ENCODE data around the gene PNPLA3. TPM values are rescaled to one million over a fixed set of nuclear protein-coding genes. Genes with fewer than 3 reads are reported as not detected.
A peak's percentile ranks its signal among the peaks of the same experiment; 100 is the strongest.

PNPLA3 gene, protein sequence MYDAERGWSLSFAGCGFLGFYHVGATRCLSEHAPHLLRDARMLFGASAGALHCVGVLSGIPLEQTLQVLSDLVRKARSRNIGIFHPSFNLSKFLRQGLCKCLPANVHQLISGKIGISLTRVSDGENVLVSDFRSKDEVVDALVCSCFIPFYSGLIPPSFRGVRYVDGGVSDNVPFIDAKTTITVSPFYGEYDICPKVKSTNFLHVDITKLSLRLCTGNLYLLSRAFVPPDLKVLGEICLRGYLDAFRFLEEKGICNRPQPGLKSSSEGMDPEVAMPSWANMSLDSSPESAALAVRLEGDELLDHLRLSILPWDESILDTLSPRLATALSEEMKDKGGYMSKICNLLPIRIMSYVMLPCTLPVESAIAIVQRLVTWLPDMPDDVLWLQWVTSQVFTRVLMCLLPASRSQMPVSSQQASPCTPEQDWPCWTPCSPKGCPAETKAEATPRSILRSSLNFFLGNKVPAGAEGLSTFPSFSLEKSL
- total RNA-seq: under 1 TPM; 0.14 to 0.47 TPM

DNA sequence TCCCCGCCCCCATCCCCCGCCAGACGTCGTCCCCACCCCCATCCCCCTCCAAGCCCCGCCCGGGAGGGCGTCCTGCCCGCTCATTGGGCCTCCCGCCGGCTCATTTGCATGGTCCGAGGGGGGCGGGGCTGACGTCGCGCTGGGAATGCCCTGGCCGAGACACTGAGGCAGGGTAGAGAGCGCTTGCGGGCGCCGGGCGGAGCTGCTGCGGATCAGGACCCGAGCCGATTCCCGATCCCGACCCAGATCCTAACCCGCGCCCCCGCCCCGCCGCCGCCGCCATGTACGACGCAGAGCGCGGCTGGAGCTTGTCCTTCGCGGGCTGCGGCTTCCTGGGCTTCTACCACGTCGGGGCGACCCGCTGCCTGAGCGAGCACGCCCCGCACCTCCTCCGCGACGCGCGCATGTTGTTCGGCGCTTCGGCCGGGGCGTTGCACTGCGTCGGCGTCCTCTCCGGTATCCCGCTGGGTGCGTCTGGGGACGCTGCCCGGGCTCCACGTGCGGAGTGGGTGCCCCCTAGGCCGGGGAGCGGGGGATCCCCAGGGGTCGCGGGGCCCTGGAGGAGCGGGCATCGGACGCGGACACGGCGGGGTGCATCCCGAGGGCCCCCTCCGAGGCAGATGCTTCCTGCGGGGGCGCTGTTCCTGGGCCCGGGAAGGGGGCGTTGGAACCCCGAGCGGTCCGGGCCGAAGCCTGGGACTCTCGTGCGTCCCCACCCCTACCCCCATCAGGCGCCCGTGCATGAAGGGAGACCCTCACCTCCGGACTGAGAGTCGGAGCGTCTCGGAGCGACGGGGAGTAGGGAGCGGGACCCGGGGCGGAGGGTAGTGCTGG lies at the start of gene PNPLA3:
Gene PNPLA3 (plus strand): TSS at position 175 of the 834 bp plus-strand sequence. CDS start 107 bp downstream, at position 282.
- Mint-ChIP-seq H3K4me3 (peak within 1 kb of the TSS; percentile 74), H3K27me3 (peaks cover 5 to 7% of the 10 kb centered on the region in 2 donors), H3K36me3 (no peaks in the 10 kb centered on the region), H3K27ac (peak within 1 kb of the TSS in 1 of 2 donors; percentile 34), H3K4me1 (ENCODE audit: low read depth in 2 of 2) (peaks cover 4 to 6% of the 10 kb centered on the region in 2 donors), H3K9me3 (no peaks in the 10 kb centered on the region)
- DNase-seq (ENCODE audit: low spot score) (peak; percentile 88), ATAC-seq (peak; percentile 95 to 96)

DNA sequence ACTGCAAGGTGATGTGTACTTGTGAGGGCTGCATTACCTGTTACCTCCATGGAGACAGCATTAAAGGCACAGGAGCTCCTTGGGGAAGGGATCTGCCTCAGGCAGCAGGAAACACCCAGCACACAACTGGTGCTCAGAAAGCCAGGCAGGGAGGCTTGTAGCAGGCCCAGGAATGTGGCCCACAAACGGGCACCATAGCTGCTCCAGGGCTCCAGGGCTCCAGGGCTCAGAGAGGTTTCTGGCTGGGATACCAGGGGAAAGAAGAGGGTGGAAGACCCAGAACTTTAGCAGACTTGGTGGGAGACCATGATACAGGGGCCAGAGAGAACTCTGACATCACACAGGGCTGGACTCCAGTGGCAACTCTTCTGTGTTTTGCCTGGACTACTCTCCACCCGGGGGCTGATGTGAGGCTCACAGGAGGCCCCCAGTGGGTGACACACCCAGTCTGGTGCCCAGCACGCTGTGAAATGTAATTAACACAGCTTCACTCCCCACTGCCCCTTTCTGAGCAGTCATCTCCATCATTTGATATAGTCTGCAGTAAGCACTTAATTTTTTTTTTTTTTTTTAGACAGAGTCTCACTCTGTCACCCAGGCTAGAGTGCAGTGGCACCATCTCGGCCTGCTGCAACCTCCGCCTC lies 46.6 kb upstream of the PNPLA3 start:
- H3K4me1 Mint-ChIP-seq (ENCODE audit: low read depth in 2 of 2): no peaks in the 10 kb centered on the region
- H3K36me3 Mint-ChIP-seq: no peaks in the 10 kb centered on the region
- H3K9me3 Mint-ChIP-seq: no peaks in the 10 kb centered on the region
- H3K4me3 Mint-ChIP-seq: no peak overlapping the region
- H3K27me3 Mint-ChIP-seq: peaks cover 15 to 30% of the 10 kb centered on the region in 2 donors
- no peak overlapping the region for H3K27ac Mint-ChIP-seq
- ATAC-seq (no peak), DNase-seq (ENCODE audit: low spot score) (no peak)

DNA sequence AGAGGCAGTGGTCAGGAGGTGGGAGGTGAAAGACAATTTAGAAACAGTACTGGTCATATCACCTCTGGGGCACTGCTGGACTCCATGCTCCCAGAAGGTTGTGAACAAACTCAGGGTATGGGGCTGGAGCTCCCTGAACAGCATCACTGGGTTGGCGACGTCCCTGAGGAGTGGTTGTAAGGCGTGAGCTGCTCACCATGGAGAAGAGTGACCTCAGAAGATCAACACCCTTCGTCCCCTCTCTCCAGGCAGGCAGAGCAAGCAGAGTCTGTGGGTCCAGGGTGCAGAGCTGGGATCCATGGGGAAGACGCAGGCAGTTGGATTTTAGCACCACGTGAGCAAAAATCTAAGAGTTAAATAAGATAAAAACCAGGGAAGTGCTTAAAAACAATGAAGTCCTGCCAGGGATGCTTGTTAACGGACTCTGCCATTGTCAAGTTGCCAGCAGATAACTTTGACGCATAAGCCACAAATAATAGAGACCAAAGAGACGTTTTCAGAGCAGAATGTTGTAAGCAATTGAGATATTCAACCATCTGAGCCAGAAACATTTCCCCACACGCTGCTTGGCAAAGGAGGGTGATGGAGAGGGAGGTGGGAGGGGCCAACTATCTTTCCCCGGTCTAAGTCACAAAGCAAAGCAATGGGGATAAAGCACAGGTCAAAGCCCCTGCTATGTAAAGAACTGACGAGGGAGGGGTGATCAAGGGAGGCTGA lies 45.4 kb upstream of the PNPLA3 start:
- Mint-ChIP-seq H3K4me1 (ENCODE audit: low read depth in 2 of 2) (peaks cover 6 to 8% of the 10 kb centered on the region in 2 donors), H3K27ac (no peak overlapping the region), H3K9me3 (no peaks in the 10 kb centered on the region), H3K4me3 (no peak overlapping the region), H3K27me3 (peaks cover 18 to 23% of the 10 kb centered on the region in 2 donors), H3K36me3 (no peaks in the 10 kb centered on the region)
- ATAC-seq (no peak), DNase-seq (ENCODE audit: low spot score) (no peak)

DNA sequence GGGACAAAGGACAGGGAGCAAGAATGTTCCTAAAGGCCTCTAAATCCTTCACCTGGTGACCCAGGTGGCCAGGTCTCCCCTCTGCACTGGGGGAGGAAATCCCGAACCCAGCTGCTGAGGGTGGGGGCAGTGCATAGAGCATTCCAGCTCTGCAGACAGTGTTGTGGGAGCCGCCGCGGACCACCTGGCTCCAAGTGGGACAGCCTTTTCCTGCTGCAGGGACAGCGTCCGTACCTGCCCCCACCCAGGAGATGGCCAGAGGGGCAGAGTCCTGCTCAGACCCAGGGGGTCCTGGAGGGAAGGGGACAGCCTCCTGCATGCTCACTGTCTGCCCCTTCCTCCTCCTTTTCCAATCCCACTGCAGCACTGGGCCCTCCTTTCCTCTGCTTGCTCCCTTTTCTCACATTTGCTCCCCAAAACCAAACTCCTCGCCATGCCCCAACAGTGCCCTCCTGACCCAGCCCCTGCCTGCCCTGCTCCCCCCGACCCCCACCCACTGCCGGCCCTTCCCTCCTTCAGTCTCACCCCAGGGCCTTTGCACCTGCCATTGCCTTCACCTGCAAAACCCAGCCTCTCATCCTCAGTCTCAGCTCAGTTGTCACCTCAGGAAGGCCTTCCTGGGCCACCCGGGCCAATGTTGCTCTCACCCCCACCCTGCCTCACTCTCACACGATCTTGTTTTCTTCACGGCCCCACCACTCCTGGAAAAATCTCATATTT lies 44.6 kb upstream of the PNPLA3 start:
- Mint-ChIP-seq H3K4me3 (no peak overlapping the region), H3K4me1 (ENCODE audit: low read depth in 2 of 2) (peaks cover 6 to 13% of the 10 kb centered on the region in 2 donors), H3K27me3 (peaks cover 12 to 17% of the 10 kb centered on the region in 2 donors), H3K27ac (no peak overlapping the region), H3K36me3 (no peaks in the 10 kb centered on the region), H3K9me3 (no peaks in the 10 kb centered on the region)
- ATAC-seq: no peak
- DNase-seq (ENCODE audit: low spot score): no peak

DNA sequence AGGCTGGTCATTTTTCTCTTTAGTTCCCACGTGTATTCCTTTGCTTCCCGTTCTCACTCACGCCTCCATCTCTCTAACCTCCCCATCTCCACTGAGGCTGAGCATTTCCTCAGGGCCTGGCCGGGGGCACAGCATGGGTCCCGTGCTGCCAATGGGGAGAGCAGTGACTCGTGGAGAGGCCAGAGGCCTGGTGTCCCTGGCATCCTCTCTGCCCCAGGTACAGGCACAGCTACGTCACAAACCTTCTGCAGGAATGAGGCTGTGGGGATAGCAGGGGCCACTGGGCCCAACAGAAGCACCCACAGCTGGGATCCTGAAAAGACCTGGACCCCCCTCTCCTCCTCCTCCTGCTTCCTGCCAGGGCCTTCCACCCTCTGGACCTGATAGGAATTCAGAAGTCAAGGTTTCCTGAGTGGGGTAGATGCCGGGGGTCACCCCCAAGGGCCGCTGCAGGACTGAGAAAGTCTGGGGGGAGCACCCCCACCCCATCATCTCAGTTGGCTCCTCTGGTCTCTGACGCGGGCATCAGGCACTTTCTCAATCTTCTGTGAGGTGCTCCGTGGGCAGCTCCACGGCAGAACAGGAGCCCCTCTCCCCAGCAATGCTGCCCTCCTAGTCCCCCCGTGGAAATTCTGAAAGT lies 43.6 kb upstream of the PNPLA3 start:
- ATAC-seq: no peak
- H3K36me3 Mint-ChIP-seq: no peaks in the 10 kb centered on the region

DNA sequence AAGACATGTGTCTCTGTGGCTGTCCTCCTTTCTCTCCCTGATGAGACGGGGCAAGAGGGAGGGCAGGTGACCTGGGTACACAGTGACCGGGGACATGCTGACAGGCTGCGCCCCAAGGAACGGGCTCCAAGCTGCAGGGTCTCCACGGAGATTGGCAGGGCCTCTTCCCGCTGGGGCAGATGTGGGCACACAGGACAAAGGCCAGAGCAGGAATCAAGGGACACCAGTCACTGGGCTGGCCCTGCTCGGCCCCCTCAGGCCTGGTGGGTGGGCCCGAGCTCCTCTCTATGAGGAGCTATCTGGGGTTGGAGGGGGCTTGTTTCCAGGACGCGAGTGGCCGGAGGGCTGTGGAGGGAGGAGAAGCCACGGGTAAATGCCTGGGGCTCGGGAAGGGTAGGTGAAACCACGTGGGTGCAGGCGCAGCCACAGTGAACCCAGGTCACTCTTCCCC lies 43.0 kb upstream of the PNPLA3 start:
- Mint-ChIP-seq H3K27ac (no peak overlapping the region), H3K4me1 (ENCODE audit: low read depth in 2 of 2) (peaks cover 15 to 24% of the 10 kb centered on the region in 2 donors), H3K4me3 (no peak overlapping the region), H3K36me3 (no peaks in the 10 kb centered on the region), H3K27me3 (peaks cover 10 to 15% of the 10 kb centered on the region in 2 donors), H3K9me3 (no peaks in the 10 kb centered on the region)
- DNase-seq (ENCODE audit: low spot score) (no peak), ATAC-seq (no peak)

More for the DNA sequence above, 43.6 kb upstream of the PNPLA3 start:
- H3K4me3 Mint-ChIP-seq: no peak overlapping the region
- DNase-seq (ENCODE audit: low spot score): no peak
- no peak overlapping the region for H3K27ac Mint-ChIP-seq
- peaks cover 8 to 15% of the 10 kb centered on the region in 2 donors for H3K27me3 Mint-ChIP-seq
- peaks cover 15 to 19% of the 10 kb centered on the region in 2 donors for H3K4me1 Mint-ChIP-seq (ENCODE audit: low read depth in 2 of 2)
- no peaks in the 10 kb centered on the region for H3K9me3 Mint-ChIP-seq

DNA sequence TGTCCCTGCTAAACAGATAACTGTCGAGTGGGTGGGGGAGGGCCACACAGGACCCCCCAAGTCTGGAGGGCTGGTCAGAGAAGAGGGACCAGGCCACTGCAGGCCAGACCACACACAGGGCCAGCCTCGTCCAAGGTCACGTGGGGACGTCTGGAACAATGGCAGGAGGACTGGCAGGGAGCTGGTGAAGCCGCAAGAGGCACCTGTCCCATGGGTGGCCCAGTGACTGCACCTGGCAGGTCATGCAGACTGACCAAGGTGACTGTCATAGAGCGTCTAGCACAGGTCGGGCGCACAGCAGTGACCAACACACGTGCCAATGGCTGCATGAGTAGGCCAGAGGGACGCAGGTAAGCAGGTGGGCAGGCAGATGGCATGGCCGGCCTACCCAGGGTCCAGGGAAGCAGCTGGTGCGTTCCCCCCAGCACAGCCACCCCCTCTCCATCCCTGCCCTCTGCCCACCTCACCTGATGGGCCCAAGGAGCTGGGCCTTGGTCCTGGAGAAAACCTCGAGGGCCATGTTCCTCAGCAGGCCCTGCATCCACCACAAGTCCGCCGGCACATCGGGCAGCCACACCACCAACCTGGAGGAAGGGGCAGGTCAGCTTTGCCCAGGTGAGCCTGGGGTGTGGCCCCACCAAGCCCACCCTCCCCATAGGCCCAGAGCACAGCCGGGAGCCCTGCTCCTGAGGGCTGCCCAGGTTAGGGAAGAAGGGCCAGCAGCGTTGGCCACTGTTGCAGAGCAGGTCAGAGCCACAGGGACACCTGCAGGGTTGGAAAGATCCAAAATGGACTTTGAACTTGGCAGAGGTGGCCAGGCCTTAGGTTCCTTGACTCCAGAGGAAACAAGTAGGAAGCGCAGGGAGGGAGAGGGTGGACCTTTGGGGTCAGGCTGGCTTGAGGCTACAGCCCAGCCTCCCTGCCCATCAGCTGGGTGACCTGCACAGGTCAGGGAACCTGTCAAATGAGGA lies 42.2 kb upstream of the PNPLA3 start:
- H3K4me3 Mint-ChIP-seq: no peak overlapping the region
- H3K36me3 Mint-ChIP-seq: no peaks in the 10 kb centered on the region
- no peak overlapping the region for H3K27ac Mint-ChIP-seq
- no peak for DNase-seq (ENCODE audit: low spot score)
- H3K4me1 Mint-ChIP-seq (ENCODE audit: low read depth in 2 of 2): peaks cover 15 to 25% of the 10 kb centered on the region in 2 donors
- peaks cover 10 to 15% of the 10 kb centered on the region in 2 donors for H3K27me3 Mint-ChIP-seq
- no peaks in the 10 kb centered on the region for H3K9me3 Mint-ChIP-seq
- no peak for ATAC-seq

DNA sequence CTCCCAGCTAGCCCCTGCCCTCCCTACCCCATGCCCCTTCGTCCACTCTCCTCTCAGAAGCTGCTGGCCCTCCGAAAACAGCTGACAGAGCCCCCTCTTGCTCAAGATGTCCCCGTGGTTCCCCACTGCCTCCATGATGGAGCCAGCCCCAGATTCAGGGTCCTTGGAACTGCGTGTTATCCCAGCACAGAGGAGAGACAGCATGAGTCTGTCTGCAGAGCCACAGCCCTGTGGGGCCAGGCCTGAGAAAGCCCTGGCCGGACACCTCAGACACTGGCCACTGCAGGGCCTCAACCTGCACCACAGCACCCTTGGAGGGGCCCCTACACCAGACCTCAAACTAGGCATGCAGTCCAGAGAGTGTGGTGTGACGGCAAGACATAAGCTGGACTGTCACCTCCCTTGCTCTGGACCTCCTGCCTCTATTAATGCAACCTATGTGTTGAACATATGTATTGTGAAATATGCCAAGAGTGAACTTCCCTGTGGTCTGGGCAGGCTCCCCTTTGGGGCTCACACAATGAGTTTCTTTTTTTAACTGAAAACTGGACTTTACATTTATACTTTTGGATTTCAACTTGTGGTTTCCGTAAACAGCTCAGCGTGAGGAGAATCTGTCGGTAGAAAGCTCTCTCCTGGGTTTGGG lies 41.4 kb upstream of the PNPLA3 start:
- no peak overlapping the region for H3K4me3 Mint-ChIP-seq
- ATAC-seq (no peak), DNase-seq (ENCODE audit: low spot score) (no peak)
- H3K27ac Mint-ChIP-seq: no peak overlapping the region
- H3K9me3 Mint-ChIP-seq: no peaks in the 10 kb centered on the region
- no peaks in the 10 kb centered on the region for H3K36me3 Mint-ChIP-seq
- peaks cover 10 to 23% of the 10 kb centered on the region in 2 donors for H3K27me3 Mint-ChIP-seq
- peaks cover 15 to 25% of the 10 kb centered on the region in 2 donors for H3K4me1 Mint-ChIP-seq (ENCODE audit: low read depth in 2 of 2)

DNA sequence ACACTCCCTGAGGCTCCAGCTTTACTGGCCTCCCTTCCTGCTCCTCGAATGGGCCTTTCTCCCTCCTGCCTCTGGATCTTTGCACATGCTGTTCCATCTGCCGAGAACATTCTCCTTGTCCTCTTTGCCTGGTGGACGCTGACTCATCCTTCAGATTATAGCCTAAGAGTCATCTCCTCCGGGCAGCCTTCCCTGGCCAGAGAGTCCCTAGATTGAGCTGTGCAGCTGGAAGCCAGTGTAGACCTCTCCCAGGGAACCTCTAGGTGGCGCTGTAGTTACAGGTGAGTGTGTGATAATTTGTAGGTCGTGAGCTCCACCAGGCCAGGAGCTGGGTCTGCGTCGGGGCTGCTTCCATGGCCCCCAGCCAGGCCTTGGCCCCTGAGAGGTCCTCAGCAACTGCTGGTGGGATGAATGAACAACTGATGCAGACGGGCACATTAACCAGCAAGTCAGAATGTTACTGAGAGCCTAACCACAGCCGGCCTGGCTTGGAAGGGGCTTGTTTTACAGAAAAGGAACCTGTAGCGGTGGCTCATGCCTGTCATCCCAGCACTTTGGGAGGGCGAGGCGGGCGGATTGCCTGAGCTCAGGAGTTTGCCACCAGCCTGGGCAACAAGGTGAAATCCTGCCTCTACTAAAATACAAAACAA lies 40.5 kb upstream of the PNPLA3 start:
- DNase-seq (ENCODE audit: low spot score) (no peak), ATAC-seq (no peak)
- no peaks in the 10 kb centered on the region for H3K36me3 Mint-ChIP-seq
- H3K27ac Mint-ChIP-seq: no peak overlapping the region
- peaks cover 15 to 25% of the 10 kb centered on the region in 2 donors for H3K4me1 Mint-ChIP-seq (ENCODE audit: low read depth in 2 of 2)
- no peak overlapping the region for H3K4me3 Mint-ChIP-seq
- H3K27me3 Mint-ChIP-seq: peaks cover 12 to 29% of the 10 kb centered on the region in 2 donors
- H3K9me3 Mint-ChIP-seq: no peaks in the 10 kb centered on the region

DNA sequence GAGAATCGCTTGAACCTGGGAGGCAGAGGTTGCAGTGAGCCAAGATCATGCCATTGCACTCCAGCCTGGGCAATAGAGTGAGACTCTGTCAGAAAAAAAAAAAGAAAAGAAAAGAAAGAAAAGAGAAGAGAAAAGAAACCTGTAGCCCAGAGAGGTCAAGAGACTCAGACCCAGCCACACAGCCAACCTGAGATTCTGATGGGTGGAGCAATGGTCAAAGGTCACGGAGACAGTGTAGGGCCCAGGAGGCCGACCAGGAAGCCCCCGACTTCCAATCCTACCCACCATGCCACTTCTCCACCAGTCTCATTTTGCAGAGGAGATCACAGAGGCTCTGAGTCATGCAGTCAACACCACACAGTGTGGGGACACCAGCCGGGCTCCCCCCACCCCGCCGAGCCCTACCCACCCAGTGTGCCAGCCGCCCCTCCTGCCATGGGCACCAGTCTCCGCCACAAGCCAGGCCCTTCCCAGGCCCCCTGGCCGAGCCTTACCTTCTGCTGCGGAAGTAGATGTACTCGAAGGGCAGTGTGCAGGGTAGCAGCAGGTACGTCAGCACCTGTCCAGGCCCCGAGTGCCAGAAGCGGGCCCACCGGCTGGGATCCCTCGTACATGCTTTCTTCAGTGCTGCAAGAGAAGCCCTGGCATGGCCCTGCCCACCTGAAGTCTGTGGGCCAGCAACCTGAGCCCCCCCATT lies 39.7 kb upstream of the PNPLA3 start:
- ATAC-seq (no peak), DNase-seq (ENCODE audit: low spot score) (no peak)

More for the DNA sequence above, 39.7 kb upstream of the PNPLA3 start:
- no peaks in the 10 kb centered on the region for H3K36me3 Mint-ChIP-seq
- H3K27ac Mint-ChIP-seq: no peak overlapping the region
- no peak overlapping the region for H3K4me3 Mint-ChIP-seq
- peaks cover 15 to 25% of the 10 kb centered on the region in 2 donors for H3K4me1 Mint-ChIP-seq (ENCODE audit: low read depth in 2 of 2)
- H3K9me3 Mint-ChIP-seq: no peaks in the 10 kb centered on the region
- peaks cover 16 to 36% of the 10 kb centered on the region in 2 donors for H3K27me3 Mint-ChIP-seq
